ENCODE results near the gene RABEP2.

Gene RABEP2

DNA sequence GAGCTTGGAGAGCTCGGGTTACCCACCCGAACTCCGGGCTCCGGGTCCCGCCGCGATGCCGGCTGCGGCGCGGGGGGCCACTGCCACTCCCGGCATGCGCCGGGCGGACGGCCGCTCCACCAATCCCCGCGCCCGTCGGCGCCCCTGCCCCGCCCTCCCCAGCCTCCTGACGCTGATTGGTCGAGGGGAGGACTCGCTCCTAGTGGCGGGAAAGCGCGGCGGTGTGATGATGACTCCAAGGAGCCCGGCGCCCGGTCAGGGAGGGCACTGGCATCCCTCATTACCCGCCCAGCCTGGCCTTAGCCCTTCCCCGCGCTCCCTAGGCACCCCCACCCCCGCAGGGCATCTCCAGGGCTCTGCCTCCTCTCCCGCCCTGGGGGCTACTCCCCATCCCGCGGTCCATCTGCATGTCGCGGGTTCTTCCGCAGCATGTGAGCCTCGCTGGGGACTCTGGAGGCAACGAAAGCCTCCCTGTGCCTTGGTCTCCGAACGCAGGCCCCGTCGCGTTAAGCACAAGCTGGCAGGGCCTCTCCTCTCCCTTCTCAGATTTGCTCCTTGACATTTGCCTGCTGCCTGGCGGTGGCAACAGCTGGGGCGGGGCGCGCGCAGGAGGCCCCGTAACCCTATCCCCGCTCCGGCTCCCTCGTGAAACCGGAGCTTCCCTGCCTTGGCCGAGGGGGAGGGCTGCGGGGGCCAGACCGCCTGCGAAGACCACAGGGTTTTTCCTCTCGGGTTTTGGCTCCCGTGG is 45.0 kb downstream of the RABEP2 start:
- TF ChIP-seq CTCF (IDR thresholded peaks at IDR 0.05): peak; percentile 43 to 45
- intact Hi-C loops (cut with DNase I; ENCODE audit: low total_unique reads): no loop called here
- Histone ChIP-seq H3K4me3 (peak overlapping the region; percentile 52 to 55), H3K9me3 (no peaks in the 10 kb centered on the region), H3K36me3 (no peaks in the 10 kb centered on the region), H3K27me3 (peaks cover 0 to 18% of the 10 kb centered on the region in 2 donors), H3K27ac (no peak overlapping the region), H3K4me1 (peaks cover 0 to 18% (median 12%) of the 10 kb centered on the region in 4 donors)
- DNase-seq: peak; percentile 84 to 90

DNA sequence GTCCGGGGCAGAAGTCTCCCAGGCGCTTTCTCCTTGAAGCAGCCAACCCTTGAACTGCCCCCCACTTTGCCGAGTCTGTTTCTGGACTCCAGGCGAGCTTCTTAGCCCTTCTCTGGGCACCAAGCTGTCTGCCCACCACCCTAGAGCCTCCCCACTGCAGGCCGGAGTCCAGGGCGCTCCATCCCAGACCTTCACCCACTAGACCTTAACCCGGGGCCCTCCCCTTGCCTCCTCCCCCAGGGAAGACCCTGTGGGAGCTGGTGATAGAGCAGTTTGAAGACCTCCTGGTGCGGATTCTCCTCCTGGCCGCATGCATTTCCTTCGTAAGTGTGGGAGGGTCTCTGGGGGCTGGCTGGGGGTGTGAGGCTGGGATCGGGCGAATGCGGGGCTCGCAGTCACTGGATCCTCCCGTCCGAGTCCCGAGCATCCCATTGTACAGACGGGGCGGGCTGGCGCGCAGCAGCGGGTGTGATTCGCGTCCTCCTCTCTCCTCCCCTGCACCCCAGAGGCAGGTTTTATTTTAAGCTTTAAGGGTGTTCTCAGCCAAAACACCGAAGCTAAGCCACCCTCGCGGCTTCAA is 45.7 kb downstream of the RABEP2 start:
- Histone ChIP-seq H3K36me3 (peaks cover 0 to 4% (median 2%) of the 10 kb centered on the region in 3 donors), H3K27ac (no peak overlapping the region), H3K9me3 (no peaks in the 10 kb centered on the region), H3K4me1 (peaks cover 0 to 18% (median 12%) of the 10 kb centered on the region in 4 donors), H3K27me3 (peaks cover 0 to 18% of the 10 kb centered on the region in 2 donors), H3K4me3 (peak overlapping the region; percentile 52 to 55)
- intact Hi-C loops (cut with DNase I; ENCODE audit: low total_unique reads): no loop called here
- DNase-seq: no peak
- no peak for TF ChIP-seq CTCF (IDR thresholded peaks at IDR 0.05)

DNA sequence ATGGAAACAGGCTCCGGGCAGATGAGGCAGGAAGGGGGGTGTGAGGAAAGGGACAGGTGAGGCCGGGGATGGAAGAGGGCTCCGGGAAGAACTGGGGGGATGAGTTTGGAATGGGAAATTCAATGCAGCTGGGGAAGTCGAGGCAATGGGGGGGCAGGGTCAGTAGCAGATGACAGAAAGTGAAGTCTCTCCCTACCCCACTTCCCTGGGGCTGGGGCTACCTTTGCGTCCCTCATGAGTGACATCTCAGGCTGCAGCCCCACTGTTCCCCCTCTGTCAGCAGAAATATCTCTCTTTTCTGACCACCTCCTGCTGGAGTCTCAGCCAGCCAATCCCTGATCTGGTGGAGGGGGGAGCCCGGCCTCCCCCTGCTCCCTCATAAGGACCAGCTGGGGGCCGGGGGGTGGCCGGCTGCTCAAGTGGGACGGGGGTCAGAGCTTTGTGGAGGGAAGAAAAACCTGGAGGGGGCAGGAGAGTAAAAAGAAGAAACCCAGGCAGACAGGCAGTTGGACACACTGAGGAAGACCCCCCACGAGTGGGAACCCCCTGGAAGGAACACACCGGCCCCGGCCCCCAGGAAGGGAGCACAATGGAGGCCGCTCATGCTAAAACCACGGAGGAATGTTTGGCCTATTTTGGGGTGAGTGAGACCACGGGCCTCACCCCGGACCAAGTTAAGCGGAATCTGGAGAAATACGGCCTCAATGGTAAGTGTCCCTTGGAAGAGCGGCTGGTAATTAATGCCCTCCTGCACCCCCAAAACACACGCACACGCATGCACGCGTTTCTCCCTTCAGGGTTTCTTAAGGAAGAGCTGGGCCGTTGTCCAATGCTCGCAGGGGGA is 46.7 kb downstream of the RABEP2 start, which contains the start of gene ATP2A1:
Gene ATP2A1, plus strand, starts transcription at position 406 of the 844 bp plus-strand sequence. Its CDS starts 184 bp downstream, at position 590.
- Histone ChIP-seq H3K4me1 (peaks cover 0 to 18% (median 12%) of the 10 kb centered on the region in 4 donors), H3K36me3 (peaks cover 0 to 15% (median 10%) of the 10 kb centered on the region in 3 donors), H3K27me3 (peaks cover 0 to 14% of the 10 kb centered on the region in 2 donors), H3K9me3 (no peaks in the 10 kb centered on the region), H3K4me3 (peak within 1 kb of the TSS; percentile 52 to 55), H3K27ac (no peak within 1 kb of the TSS)
- intact Hi-C loops (cut with DNase I; ENCODE audit: low total_unique reads): no loop called here
- no peak for TF ChIP-seq CTCF (IDR thresholded peaks at IDR 0.05)
- DNase-seq: no peak

GRCh38 chr16:28877655-28878000 is 47.4 kb downstream of the RABEP2 start:
- peaks cover 0 to 18% (median 12%) of the 10 kb centered on the region in 4 donors for H3K4me1 ChIP-seq
- intact Hi-C loops (cut with DNase I; ENCODE audit: low total_unique reads): no loop called here
- no peak for TF ChIP-seq CTCF (IDR thresholded peaks at IDR 0.05)
- no peaks in the 10 kb centered on the region for H3K9me3 ChIP-seq
- peaks cover under 1 to 22% (median 17%) of the 10 kb centered on the region in 3 donors for H3K36me3 ChIP-seq
- no peak overlapping the region for H3K4me3 ChIP-seq
- peaks cover 0 to 7% of the 10 kb centered on the region in 2 donors for H3K27me3 ChIP-seq
- no peak overlapping the region for H3K27ac ChIP-seq
- no peak for DNase-seq

DNA sequence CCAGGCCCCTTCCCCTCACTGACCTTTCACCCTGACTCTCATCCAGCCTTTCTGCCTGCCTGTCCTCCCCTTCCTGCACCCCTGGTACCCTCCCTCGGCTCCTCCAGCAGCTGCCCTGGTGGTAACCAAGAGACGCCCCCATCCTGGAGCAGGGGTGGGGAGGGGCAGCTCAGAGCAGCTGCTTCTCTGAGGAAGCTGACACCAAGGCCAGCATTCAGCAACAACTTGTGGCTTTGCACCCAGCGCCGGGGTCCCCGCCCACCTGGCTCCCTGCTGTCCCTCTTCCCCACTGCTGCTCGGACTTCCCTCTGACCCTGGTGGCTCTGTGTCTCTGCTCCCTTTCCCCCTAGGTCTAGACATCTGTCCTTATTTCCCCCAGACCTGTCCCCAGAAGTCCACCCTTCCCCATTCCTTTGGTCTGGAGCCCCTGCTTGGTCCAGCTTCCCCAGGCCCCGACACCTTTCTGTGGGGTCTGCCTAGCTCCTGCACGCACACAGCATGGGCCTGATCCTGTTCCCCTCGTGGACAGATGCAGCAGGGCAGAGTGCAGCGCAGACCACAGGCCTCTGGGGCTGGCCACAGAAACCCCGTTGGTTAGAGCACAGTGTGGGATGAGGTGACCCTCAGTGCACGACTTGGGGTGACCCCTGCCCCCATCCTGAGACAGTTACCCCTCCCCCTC is 47.9 kb downstream of the RABEP2 start:
- Histone ChIP-seq H3K36me3 (peaks cover 6 to 27% (median 22%) of the 10 kb centered on the region in 3 donors), H3K4me1 (peaks cover 0 to 18% (median 12%) of the 10 kb centered on the region in 4 donors), H3K27me3 (peaks cover 0 to 2% of the 10 kb centered on the region in 2 donors), H3K27ac (no peak overlapping the region), H3K9me3 (no peaks in the 10 kb centered on the region), H3K4me3 (no peak overlapping the region)
- no peak for DNase-seq
- intact Hi-C loops (cut with DNase I; ENCODE audit: low total_unique reads): no loop called here
- no peak for TF ChIP-seq CTCF (IDR thresholded peaks at IDR 0.05)
